Stimulated activated CD8-positive, alpha-beta memory T cell treated with anti-CD3 and anti-CD28 coated beads, Interleukin-7, amount 100 ng/mL, for 1 hour (primary cell): ENCODE data around the gene SYNDIG1.

Experiments used
- DNase-seq, 2 donors: peaks; one replicate each; pipeline ENCODE4 v3.0.0-alpha.2; 2020; ENCODE audit warnings: low read depth in 2 of 2

The SYNDIG1 gene

GRCh38 chr20:24560571-24561491 is 91.4 kb downstream of the SYNDIG1 start:
- no peak for DNase-seq

- DNase-seq, result no peak
These were observed 96.5 kb downstream of the SYNDIG1 start for GRCh38 chr20:24565835-24566351.

- no peak for DNase-seq
These were observed 97.2 kb downstream of the SYNDIG1 start for GRCh38 chr20:24566656-24567055.

GRCh38 chr20:24567508-24567907 is 98.1 kb downstream of the SYNDIG1 start:
- DNase-seq, result no peak

- no peak for DNase-seq
These were observed 99.4 kb downstream of the SYNDIG1 start for GRCh38 chr20:24568842-24569241.

- no peak for DNase-seq
These were observed 101.7 kb downstream of the SYNDIG1 start for GRCh38 chr20:24571159-24571558.

- DNase-seq, result no peak
These were observed 102.7 kb downstream of the SYNDIG1 start for GRCh38 chr20:24572140-24572539.

GRCh38 chr20:24572862-24573261 is 103.4 kb downstream of the SYNDIG1 start:
- DNase-seq, result no peak

- no peak for DNase-seq
These were observed 104.1 kb downstream of the SYNDIG1 start for GRCh38 chr20:24573557-24573956.

- no peak for DNase-seq
These were observed 104.9 kb downstream of the SYNDIG1 start for GRCh38 chr20:24574307-24574706.

GRCh38 chr20:24574797-24575196 is 105.4 kb downstream of the SYNDIG1 start:
- DNase-seq, result no peak

GRCh38 chr20:24575811-24576210 is 106.4 kb downstream of the SYNDIG1 start:
- DNase-seq, result no peak

GRCh38 chr20:24576447-24576846 is 107.0 kb downstream of the SYNDIG1 start:
- DNase-seq, result no peak

GRCh38 chr20:24577271-24577909 is 108.0 kb downstream of the SYNDIG1 start:
- no peak for DNase-seq

GRCh38 chr20:24578567-24579415 is 109.4 kb downstream of the SYNDIG1 start:
- no peak for DNase-seq

- no peak for DNase-seq
These were observed 110.0 kb downstream of the SYNDIG1 start for GRCh38 chr20:24579475-24579874.

GRCh38 chr20:24580006-24580405 is 110.6 kb downstream of the SYNDIG1 start:
- no peak for DNase-seq

GRCh38 chr20:24580855-24581254 is 111.4 kb downstream of the SYNDIG1 start:
- DNase-seq, result no peak

- DNase-seq, result no peak
These were observed 112.2 kb downstream of the SYNDIG1 start for GRCh38 chr20:24581443-24582170.

- no peak for DNase-seq
These were observed 113.1 kb downstream of the SYNDIG1 start for GRCh38 chr20:24582373-24583168.
